SKM-1 (cell line): ENCODE results near the gene ADAP1.
"Not testable (repeated sequence)": the region's sequence is repeated elsewhere in the genome, so short reads cannot be mapped to it uniquely, and the experiment has no call there.

Source experiments
- DNase-seq: peaks from one replicate; lab custom pipeline; 2025; ENCODE audit not compliant: unreplicated experiment; lab: John Stamatoyannopoulos, UW

ADAP1 gene

GRCh38 chr7:960269-960871 is 5.9 kb upstream of the ADAP1 start:
- DNase-seq, result no peak

- DNase-seq, result not testable (repeated sequence)
These were observed 5.3 kb upstream of the ADAP1 start for GRCh38 chr7:959740-960139.

DNA sequence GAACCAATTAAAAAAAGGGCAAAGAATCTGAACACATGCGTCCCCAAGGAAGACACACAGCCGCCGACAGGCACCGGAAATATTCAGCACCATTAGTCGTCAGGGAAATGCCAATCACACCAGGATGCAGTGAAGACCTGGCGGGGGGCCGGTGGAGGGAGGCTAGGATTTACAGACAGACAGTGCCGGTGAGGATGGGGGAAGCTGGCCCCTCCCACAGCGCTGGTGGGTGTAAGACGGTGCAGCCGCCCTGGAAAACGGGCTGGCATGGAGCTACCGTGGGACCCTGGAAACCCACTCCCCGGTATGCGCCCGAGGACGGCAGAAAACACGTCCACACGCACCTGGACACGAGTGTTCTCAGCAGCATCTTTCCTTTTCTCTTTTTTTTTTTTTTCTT is 4.8 kb upstream of the ADAP1 start:
- DNase-seq, result no peak

GRCh38 chr7:958221-959200 is 4.0 kb upstream of the ADAP1 start:
- no peak for DNase-seq

DNA sequence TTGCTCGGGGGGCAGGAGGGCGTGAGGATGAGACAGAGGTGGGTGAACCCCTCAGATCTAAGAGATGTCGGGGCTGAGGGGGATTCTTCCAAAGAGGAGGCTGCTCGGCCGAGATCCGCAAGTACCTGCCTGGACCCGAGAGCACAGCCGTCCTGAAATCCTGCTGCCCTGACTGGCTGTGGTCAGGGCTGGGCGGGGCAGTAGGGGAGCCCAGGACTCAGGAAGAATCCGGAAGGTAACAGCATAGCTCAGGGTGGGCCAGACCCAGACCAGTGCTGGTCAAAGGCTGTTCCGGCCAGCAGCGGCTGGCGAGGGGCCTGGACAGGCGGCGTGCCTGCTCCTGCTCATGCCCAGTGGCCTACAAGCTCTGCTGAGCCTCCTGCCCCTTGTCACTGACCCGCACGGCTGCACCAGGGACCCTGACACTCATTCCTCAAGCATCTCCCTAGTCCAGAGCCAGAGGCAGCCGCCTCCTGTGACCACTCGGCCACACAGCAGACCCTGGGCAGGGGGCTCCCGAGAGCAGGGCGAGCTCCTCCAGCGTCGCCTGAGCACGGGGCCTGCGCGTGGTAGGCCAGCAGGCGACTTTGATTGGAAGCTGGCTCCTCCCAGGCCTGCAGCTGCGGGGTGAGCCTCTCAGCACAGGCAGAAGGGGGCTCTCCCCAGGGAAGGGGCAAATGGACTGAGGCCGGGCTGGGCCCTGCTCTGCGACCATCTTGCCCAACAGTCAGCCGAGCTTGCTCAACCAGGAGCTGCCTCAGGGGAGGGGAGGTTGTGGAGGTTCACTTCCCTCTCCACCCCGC is 3.1 kb upstream of the ADAP1 start:
- peak; percentile 73 for DNase-seq

- no peak for DNase-seq
These were observed 1.6 kb upstream of the ADAP1 start for GRCh38 chr7:956031-956430.

- peak; percentile 69 for DNase-seq
These were observed 743 bp downstream of the ADAP1 start for GRCh38 chr7:953547-954327.

DNA sequence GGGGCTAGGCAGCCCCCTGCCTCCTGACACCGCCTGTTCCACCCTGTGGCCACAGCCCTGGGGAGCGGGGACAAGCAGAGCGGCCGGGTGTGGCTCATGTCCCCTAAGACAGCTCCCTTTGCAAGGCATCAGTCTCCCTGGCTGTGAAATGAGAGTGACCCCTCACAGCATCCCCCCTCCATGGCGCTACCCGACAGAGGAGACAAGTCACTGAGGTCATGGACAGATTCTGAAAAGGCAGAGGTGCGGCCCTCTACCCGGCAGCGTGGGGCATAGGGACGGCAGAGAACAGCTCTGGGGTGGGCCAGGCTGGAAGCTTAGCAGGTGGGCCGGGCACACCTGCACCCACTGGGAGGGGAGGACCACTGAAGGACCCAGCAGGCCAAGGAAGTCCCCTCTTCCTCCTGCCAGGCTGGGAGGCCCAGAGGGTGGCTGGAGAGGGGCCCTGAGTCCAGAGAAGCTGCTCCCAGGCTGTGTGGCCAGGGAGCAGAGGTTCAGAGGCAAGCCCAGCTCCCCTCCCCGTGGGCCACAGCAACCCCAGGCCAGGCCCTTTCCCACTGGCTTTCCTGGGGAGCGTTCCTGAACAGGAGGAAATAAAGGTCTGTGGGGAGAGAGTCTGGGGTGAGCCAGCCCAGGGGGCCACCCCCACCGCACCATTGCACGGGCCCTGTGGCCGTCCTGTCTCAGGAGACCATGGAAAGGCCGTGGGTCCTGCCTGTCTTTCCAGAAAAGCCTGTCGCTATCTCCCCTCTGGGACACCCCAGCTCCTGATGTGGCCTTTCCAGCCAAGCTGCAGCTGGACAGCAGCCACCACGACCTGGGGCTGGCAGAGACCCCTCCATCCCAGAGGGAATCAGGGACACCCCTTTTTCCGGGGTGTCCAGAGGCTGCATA is 1.7 kb downstream of the ADAP1 start:
- DNase-seq, result no peak

DNA sequence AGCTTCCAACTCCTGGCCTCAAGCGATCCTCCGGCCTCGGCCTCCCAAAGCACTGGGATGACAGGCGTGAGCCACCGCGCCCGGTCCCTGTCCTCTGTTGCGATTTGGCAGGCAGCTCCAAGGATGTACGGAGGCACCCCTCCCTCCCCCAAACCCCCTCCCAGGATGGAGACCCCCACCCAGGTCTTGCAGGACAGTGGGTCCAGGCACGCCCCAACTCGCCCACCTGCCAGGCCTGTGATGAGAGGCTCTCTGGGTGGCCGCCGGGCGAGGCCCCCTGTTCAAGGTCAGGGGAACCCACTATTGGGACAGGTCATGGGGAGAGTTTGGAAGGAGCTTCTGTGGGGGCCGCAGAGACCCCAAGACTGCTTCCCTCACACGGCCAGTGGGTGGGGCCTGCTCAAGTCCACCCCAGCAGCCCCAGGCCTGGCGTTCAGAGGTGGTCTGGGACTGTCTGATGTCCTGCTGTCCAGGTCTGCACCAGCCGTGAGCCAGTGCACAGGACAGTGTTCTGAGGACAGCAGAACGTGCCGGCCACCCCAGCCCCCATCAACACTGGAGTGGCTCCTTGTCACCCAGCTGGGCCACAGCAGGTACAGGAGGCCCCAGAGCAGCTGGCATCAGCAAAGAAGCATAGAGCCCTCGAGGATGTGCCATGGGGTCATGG is 2.5 kb downstream of the ADAP1 start:
- no peak for DNase-seq

DNA sequence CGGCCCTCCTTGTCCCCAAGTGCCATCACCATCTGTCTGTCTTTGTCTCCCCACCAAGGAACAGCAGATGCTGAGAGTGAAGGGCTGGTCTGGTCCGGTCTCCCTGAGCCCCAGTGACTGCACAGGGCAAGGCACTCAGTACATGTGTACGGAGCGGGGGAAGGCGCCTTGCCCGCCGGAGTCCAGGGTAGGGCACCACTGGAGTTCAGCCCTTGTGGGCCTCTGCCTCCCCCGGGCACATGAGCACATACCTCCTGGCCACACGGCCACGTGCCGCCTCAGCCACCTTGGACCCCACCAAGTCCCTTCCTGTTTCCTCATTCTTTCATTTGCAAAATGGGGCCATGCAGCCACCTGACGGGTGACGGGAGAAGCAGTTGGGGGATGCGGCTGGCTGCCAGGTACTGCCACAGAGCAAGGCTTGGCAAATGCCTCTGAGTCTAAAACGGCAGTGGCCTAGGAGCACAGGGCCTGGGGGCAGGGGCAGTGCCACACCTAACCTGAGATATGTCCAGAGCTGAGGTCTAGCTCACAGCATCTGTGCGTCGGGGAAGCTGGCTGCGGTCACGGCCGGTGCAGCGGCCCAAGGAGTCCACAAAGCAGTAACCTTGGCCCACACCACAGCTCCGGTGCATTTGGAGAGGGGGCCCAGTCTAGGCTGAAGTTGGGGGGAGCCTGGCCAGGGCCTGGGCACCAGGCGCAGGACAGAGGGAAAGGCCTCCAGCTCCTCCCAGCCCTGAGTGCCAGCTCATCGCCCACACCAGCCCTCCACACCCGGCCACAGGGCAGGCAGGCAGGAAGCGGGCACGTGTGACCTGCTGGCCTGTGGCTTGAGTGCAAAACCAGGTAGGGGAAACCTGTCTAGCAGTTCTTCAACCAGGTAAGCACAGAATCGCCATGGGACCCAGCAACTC is 5.2 kb downstream of the ADAP1 start:
- DNase-seq, result no peak

GRCh38 chr7:947391-948210 is 6.9 kb downstream of the ADAP1 start:
- no peak for DNase-seq

GRCh38 chr7:946256-946996 is 8.1 kb downstream of the ADAP1 start:
- no peak for DNase-seq

DNA sequence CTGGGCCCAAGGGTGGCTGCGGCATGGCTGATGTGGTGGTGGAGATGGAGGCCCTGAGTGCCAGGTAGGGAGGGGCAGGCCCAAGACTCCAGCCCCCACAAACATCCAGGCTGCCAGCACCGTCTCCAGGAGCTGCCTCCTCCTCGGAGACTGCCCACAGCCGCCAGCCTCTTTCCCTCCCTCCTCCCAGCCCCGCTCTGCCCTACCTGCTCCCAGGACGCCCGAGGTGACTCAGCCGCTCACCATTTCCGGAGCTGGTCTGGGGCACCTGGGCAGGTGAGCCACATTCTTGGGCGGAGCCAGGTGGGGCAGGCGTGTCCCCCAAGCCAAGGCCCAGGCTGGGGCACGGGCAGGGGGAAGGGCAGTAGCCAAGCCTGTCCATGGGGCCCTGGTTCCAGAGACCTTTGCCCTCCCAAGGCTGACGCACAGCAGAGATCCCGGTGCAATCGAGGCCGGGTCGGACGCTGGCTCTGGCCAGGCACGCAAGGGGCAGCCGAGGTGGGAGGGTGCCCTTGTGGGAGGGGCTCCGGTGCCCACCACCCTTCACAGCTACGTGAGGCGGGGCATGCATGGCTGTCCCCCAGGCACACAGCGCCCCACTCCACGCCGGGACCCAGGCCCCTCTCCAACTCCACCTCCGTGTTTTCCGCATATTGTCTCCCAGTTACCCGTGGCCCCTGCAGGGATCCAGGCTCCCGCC is 8.8 kb downstream of the ADAP1 start:
- no peak for DNase-seq

GRCh38 chr7:945147-945555 is 9.3 kb downstream of the ADAP1 start:
- no peak for DNase-seq

DNA sequence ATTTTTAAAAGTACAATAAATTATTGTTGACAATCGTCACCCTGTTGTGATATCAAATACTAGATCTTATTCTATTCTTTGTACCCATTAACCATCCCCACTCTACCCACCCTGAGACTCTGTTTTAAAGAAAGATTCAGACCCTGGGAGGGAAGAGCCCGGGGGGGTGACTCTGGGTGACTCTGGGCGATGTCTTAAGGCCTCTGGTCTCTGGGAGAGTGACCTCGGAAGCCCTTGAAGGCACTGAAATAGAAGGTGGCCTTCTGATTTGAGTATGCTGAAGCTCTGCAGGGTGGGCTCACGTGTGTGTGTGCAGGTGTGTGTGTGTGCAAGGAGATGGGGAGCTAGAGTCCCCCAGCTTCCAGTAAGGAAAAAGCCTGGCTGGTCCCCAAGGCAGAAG is 9.7 kb downstream of the ADAP1 start:
- DNase-seq, result no peak

GRCh38 chr7:943793-944192 is 10.7 kb downstream of the ADAP1 start:
- not testable (repeated sequence) for DNase-seq
